ENCODE results near the gene DISP2. TPM values are rescaled to one million over a fixed set of nuclear protein-coding genes. Genes with fewer than 3 reads are reported as not detected.

DISP2 gene
- total RNA-seq, 1 donor from 2014 or later: 0.76 TPM

GRCh38 chr15:40367686-40368611, 9.9 kb downstream of the DISP2 start:
- H3K36me3 Mint-ChIP-seq: no peaks in the 10 kb centered on the region
- H3K4me3 Mint-ChIP-seq: no peak overlapping the region
- H3K27ac Mint-ChIP-seq: no peak overlapping the region
- peak; percentile 81 for TF ChIP-seq CTCF (IDR thresholded peaks at IDR 0.05; ENCODE audit: unreplicated experiment)
- H3K9me3 Mint-ChIP-seq: no peaks in the 10 kb centered on the region
- DNase-seq (ENCODE audit: low spot score in 2 of 2, unreplicated experiment in 2 of 2): peak; percentile 73 to 83
- peaks cover 44% of the 10 kb centered on the region for H3K27me3 Mint-ChIP-seq (ENCODE audit: low read depth)
- peaks cover 5% of the 10 kb centered on the region for H3K4me1 Mint-ChIP-seq

GRCh38 chr15:40368719-40369473, 10.9 kb downstream of the DISP2 start:
- H3K4me3 Mint-ChIP-seq: peak overlapping the region; percentile 28
- no peak for DNase-seq (ENCODE audit: low spot score in 2 of 2, unreplicated experiment in 2 of 2)
- peaks cover 5% of the 10 kb centered on the region for H3K4me1 Mint-ChIP-seq
- H3K9me3 Mint-ChIP-seq: no peaks in the 10 kb centered on the region
- H3K27me3 Mint-ChIP-seq (ENCODE audit: low read depth): peaks cover 38% of the 10 kb centered on the region
- no peak overlapping the region for H3K27ac Mint-ChIP-seq
- TF ChIP-seq CTCF (IDR thresholded peaks at IDR 0.05; ENCODE audit: unreplicated experiment): no peak
- H3K36me3 Mint-ChIP-seq: no peaks in the 10 kb centered on the region

- H3K4me1 Mint-ChIP-seq: peaks cover 5% of the 10 kb centered on the region
- peaks cover 33% of the 10 kb centered on the region for H3K27me3 Mint-ChIP-seq (ENCODE audit: low read depth)
- no peak for TF ChIP-seq CTCF (IDR thresholded peaks at IDR 0.05; ENCODE audit: unreplicated experiment)
- DNase-seq (ENCODE audit: low spot score in 2 of 2, unreplicated experiment in 2 of 2): no peak
- no peaks in the 10 kb centered on the region for H3K36me3 Mint-ChIP-seq
- no peaks in the 10 kb centered on the region for H3K9me3 Mint-ChIP-seq
- no peak overlapping the region for H3K4me3 Mint-ChIP-seq
- no peak overlapping the region for H3K27ac Mint-ChIP-seq
These were observed 11.5 kb downstream of the DISP2 start for GRCh38 chr15:40369474-40369869.

GRCh38 chr15:40369971-40370370, 12.0 kb downstream of the DISP2 start:
- no peak for DNase-seq (ENCODE audit: low spot score in 2 of 2, unreplicated experiment in 2 of 2)
- Mint-ChIP-seq H3K4me1 (peaks cover 5% of the 10 kb centered on the region), H3K27ac (no peak overlapping the region), H3K4me3 (no peak overlapping the region), H3K27me3 (ENCODE audit: low read depth) (peaks cover 30% of the 10 kb centered on the region), H3K36me3 (no peaks in the 10 kb centered on the region), H3K9me3 (no peaks in the 10 kb centered on the region)
- TF ChIP-seq CTCF (IDR thresholded peaks at IDR 0.05; ENCODE audit: unreplicated experiment): no peak

GRCh38 chr15:40372981-40373380, 15.0 kb downstream of the DISP2 start:
- peaks cover 3% of the 10 kb centered on the region for H3K4me1 Mint-ChIP-seq
- H3K27ac Mint-ChIP-seq: no peak overlapping the region
- no peaks in the 10 kb centered on the region for H3K9me3 Mint-ChIP-seq
- H3K36me3 Mint-ChIP-seq: no peaks in the 10 kb centered on the region
- no peak for TF ChIP-seq CTCF (IDR thresholded peaks at IDR 0.05; ENCODE audit: unreplicated experiment)
- H3K4me3 Mint-ChIP-seq: no peak overlapping the region
- DNase-seq (ENCODE audit: low spot score in 2 of 2, unreplicated experiment in 2 of 2): no peak
- H3K27me3 Mint-ChIP-seq (ENCODE audit: low read depth): peaks cover 12% of the 10 kb centered on the region
